ENCODE results near the gene STK32C. TPM values are rescaled to one million over a fixed set of nuclear protein-coding genes. Genes with fewer than 3 reads are reported as not detected.

The STK32C gene
- total RNA-seq, 1 donor from 2014 or later: 13.8 TPM

- ChIA-PET POLR2A (no interaction called here), CTCF (no interaction called here)
- TF ChIP-seq, protein P1, sequence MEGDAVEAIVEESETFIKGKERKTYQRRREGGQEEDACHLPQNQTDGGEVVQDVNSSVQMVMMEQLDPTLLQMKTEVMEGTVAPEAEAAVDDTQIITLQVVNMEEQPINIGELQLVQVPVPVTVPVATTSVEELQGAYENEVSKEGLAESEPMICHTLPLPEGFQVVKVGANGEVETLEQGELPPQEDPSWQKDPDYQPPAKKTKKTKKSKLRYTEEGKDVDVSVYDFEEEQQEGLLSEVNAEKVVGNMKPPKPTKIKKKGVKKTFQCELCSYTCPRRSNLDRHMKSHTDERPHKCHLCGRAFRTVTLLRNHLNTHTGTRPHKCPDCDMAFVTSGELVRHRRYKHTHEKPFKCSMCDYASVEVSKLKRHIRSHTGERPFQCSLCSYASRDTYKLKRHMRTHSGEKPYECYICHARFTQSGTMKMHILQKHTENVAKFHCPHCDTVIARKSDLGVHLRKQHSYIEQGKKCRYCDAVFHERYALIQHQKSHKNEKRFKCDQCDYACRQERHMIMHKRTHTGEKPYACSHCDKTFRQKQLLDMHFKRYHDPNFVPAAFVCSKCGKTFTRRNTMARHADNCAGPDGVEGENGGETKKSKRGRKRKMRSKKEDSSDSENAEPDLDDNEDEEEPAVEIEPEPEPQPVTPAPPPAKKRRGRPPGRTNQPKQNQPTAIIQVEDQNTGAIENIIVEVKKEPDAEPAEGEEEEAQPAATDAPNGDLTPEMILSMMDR (IDR thresholded peaks at IDR 0.05): no peak
- no peak for ATAC-seq (ENCODE audit: low read depth)
- no peak for DNase-seq
- Mint-ChIP-seq H3K4me1 (no peaks in the 10 kb centered on the region), H3K27ac (no peak overlapping the region), H3K27me3 (no peaks in the 10 kb centered on the region), H3K9me3 (no peaks in the 10 kb centered on the region), H3K4me3 (no peak overlapping the region), H3K36me3 (ENCODE audit: low read depth) (no peaks in the 10 kb centered on the region)
- intact Hi-C loops (cut with micrococcal nuclease): no loop called here
Observed at GRCh38 chr10:132240156-132240555, 67.6 kb downstream of the STK32C start.

GRCh38 chr10:132239126-132240031 is 68.4 kb downstream of the STK32C start:
- CTCF ChIA-PET: no interaction called here
- no peaks in the 10 kb centered on the region for H3K27me3 Mint-ChIP-seq
- TF ChIP-seq, protein P1 (IDR thresholded peaks at IDR 0.05): no peak
- no peak overlapping the region for H3K4me3 Mint-ChIP-seq
- DNase-seq (no peak), ATAC-seq (ENCODE audit: low read depth) (no peak)
- intact Hi-C loops (cut with micrococcal nuclease): no loop called here
- H3K9me3 Mint-ChIP-seq: no peaks in the 10 kb centered on the region
- H3K36me3 Mint-ChIP-seq (ENCODE audit: low read depth): no peaks in the 10 kb centered on the region
- H3K4me1 Mint-ChIP-seq: no peaks in the 10 kb centered on the region
- POLR2A ChIA-PET: no interaction called here
- no peak overlapping the region for H3K27ac Mint-ChIP-seq

- no peaks in the 10 kb centered on the region for H3K9me3 Mint-ChIP-seq
- no peak overlapping the region for H3K27ac Mint-ChIP-seq
- no peaks in the 10 kb centered on the region for H3K27me3 Mint-ChIP-seq
- TF ChIP-seq, protein P1 (IDR thresholded peaks at IDR 0.05): no peak
- no peak overlapping the region for H3K4me3 Mint-ChIP-seq
- CTCF ChIA-PET: no interaction called here
- intact Hi-C loops (cut with micrococcal nuclease): no loop called here
- ATAC-seq (ENCODE audit: low read depth) (no peak), DNase-seq (no peak)
- POLR2A ChIA-PET: no interaction called here
- H3K4me1 Mint-ChIP-seq: no peaks in the 10 kb centered on the region
- H3K36me3 Mint-ChIP-seq (ENCODE audit: low read depth): no peaks in the 10 kb centered on the region
Observed at GRCh38 chr10:132238371-132239125, 69.2 kb downstream of the STK32C start.

DNA sequence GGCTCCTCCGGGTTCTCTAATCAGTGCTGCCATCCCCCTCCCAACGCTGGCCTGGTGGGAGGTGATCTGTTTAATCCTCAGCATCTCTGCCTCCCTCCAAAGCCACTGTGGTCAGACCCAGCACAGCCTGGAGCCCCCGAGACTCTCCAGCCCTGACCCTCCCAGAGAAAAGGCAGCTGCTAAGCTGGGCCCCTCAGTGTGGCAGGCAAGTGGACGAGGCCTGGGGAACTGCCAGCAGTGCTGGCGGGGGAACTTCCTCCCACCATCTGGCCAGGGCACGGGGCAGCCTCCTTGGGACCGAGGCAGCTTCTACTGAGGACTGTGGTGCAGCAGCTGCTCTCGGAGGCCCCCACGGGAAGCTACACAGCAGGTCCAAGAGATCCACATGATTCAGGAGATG is 69.9 kb downstream of the STK32C start:
- ATAC-seq (ENCODE audit: low read depth) (no peak), DNase-seq (no peak)
- Mint-ChIP-seq H3K27ac (no peak overlapping the region), H3K4me1 (peaks cover 3% of the 10 kb centered on the region), H3K27me3 (no peaks in the 10 kb centered on the region), H3K4me3 (no peak overlapping the region), H3K36me3 (ENCODE audit: low read depth) (no peaks in the 10 kb centered on the region), H3K9me3 (no peaks in the 10 kb centered on the region)
- CTCF ChIA-PET: no interaction called here
- intact Hi-C loops (cut with micrococcal nuclease): no loop called here
- POLR2A ChIA-PET: no interaction called here
- TF ChIP-seq, protein P1 (IDR thresholded peaks at IDR 0.05): no peak

DNA sequence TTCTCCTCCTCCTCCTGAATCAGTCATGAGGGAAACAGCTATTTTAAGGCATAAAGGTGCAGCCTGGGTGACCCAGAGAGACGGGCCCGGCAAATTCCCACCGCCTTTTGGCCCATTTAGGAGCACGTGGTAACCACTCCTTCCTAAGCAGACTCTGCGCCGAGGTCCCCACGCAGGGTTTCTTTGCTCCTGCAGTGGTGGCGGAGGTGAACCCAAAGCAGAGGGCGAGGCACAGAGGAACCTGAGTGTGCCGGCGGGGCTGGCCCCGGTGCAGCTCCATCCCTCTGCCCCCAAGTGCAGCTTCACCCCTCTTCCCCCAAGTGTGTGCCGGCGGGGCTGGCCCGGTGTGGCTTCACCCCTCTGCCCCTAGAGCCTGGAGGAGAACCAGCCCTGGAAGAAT is 70.4 kb downstream of the STK32C start:
- no peaks in the 10 kb centered on the region for H3K36me3 Mint-ChIP-seq (ENCODE audit: low read depth)
- intact Hi-C loops (cut with micrococcal nuclease): no loop called here
- CTCF ChIA-PET: no interaction called here
- DNase-seq (no peak), ATAC-seq (ENCODE audit: low read depth) (no peak)
- POLR2A ChIA-PET: no interaction called here
- H3K4me1 Mint-ChIP-seq: peaks cover 8% of the 10 kb centered on the region
- no peaks in the 10 kb centered on the region for H3K9me3 Mint-ChIP-seq
- H3K27me3 Mint-ChIP-seq: no peaks in the 10 kb centered on the region
- no peak overlapping the region for H3K4me3 Mint-ChIP-seq
- TF ChIP-seq, protein P1 (IDR thresholded peaks at IDR 0.05): no peak
- no peak overlapping the region for H3K27ac Mint-ChIP-seq
